COR-L47 (cell line): ENCODE data around the gene PLCL2.

Source experiments
- DNase-seq: peaks from one replicate; lab custom pipeline; 2025; lab: John Stamatoyannopoulos, UW

PLCL2 gene

DNA sequence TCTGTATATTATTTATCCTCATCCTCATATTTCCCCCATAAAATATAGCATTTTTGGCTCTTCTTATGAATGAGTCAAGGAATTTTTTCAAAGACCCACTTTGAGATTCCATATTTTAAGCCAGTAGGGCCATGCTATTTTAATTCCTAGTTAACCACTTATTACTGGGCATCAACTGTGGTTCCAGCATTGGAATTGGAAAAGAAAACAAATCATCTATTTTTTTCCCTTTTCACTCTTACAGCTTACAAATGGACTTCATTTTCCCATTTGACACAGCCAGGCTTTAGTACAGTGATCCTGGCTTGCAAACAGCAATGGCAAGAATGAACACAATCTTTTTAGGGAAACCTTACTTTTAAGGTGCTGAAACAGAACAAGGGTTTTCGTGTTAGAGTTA is 19.4 kb upstream of the PLCL2 start:
- DNase-seq = no peak

DNA sequence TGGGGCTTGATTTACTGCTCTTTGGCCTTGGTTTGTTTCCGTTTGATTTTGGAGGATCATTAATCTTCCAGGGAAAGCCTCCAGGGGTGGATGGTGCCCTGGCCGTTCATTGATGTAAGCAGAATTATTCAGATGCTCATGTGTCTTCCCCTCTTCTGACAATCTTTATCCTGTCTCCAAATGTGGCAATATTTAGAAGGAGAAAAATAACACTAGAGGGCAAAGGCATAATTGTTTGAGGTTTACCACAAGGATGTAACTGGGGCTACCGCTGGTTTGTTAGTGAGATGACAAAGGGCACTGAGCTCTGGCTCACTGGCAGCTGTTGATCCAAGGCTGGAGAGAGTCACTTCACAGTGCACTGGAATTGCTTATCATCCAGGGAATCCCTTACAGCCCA is 18.2 kb upstream of the PLCL2 start:
- no peak for DNase-seq

DNA sequence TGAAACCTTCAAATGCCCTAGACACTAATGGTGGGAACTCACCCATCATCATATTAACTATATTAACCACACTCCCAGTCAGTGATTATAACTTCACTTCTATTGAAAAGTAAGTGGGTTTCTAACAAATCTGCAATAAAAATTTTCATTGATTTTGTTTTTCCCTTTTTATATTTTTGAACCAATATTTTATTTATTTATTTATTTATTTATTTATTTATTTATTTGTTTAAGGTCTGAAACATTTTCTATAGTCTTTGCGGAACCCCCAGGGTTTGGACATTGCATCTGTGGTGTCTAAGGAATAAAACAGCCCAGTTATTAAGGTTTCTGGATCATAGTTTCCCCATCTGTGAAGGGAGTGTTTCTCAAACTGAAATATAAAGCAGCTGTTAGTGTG is 16.2 kb upstream of the PLCL2 start:
- no peak for DNase-seq

DNA sequence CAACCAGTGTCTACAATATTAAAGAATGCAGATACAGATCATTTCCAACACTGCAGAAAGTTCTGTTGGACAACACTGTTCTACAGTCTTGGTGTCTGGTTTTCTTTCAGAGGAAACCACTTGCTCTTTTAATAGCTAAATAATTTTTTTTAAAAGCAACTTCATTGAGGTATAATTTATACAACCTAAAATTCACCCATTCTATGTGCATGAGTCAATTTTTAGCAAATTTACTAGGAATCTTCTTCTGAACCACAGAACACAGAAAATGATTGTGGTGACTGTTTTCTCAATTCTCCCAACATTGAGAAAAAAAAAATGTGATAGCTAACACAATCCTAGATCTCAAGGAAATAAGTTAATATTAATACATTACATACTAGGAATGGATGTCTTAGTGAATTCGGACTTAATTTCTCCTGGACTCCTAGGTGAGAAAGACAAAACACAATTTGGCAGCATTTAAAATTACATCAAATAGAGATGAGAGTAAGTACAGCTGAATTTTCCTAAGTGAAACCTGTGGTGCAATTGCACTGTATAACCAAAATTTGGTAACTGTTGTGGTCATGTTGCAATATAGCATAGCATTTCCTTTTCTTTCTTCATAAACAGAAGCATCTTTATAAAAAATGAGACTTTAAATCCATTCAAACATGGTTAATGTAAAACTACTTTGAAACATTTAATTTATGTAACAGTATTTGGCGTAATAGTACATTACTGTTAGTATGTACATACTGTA is 15.3 kb upstream of the PLCL2 start:
- no peak for DNase-seq

DNA sequence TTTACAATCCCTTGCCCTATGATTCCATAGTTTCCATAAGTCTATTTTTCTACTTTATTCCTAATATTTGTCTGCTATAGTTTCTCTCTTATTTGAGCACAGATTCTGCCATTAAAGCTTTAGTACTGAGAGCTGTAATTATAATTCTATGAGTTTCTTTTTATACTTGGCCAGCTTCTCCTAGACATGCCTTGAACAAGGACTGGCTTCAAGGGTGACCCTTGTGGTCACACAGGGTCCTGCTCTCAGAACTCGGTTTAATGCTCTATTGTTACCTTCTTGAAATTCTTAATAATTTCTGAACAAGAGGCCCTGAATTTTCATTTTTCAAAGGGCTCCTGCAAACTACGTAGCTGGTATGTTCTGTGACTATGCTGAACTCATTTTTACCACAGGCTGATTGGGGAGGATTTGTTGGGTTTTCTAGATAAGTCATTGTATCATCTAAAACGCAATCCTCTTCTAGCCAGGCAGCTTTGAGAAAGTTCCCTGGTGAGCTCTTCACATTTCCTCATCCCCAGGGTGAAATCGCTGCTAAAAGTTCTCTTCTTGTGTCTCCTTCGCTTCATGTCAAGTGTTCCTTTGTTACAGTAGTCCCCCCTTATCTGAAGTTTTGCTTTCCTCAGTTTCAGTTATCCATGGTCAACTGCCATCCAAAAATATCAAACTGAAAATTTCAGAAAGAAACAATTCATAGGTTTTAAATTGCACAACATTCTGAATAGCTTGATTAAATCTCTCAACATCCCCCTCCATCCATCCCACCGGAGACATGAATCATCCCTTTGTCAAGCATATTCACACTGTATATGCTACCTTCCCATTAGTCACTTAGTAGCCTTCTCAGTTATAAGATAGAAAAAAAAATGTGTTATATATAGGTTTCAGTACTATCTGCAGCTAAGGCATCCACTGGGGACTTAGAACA is 12.6 kb upstream of the PLCL2 start:
- no peak for DNase-seq

DNA sequence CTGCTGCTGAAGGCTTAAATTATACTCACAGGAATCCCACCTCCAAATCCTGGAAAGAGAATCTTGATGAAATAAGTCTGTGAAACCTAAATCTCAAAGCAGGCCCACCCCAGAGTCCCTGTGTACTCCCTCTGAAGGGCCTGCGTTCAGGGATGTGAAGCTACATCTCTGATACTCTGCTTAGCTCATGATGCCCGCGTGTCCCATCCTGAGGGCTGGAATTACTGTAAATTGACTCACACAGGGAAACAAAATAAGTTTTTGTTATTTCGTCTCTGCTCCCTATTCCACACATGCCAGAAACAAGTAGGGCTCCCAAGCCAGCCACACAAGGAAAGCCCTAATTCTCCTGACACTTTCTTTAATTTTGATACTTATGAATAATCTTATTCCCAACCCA is 10.9 kb upstream of the PLCL2 start:
- no peak for DNase-seq

DNA sequence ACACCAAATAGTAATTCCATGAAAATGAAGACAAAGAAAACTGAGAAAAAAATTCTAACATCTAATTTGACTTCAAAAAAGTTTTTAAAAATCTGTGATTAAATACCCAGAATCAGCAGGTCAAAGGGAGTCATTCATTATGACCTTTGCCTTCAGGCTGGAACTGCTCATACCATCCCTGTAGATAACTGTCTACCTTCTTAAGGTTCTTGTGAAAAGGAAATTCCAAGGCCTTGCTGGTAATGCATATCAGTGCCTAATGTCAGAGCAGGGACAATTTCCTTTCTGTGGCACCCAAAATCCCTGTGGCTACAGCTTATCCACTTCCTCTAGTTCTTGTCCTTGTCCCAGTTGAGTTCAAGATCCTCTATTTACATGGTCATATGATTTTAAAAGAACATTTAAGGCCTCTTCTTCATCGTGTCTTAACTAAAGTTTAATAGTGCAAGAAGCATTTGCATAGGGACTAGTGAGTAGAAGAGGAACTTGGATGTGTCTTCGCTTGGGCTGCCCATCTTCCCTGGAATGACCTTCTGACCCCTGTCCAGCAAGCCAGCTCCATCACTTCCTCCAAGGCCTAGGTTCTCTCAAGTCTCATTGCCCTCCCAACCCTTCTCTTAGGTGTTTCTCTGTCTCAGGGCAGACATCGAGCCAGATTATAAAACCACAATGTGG is 8.7 kb upstream of the PLCL2 start:
- DNase-seq = no peak

DNA sequence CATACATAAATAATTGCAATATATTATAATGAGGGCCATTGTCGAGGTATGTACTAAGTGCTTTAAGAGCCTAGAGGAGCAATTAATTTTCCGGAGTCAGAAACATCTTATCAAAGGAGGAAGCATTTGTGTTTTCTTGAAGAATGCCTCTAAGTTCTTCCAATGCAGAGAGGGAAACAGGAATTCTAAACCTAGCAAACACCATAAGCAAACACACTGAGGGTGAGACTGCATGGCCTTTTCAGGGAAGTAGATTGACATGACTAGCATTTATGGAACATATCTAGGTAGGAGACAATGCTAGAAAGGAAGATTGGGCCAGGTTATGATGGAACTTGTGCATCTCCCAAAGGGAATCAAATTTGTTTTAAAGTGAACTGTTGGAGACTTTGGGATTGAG is 7.2 kb upstream of the PLCL2 start:
- no peak for DNase-seq

DNA sequence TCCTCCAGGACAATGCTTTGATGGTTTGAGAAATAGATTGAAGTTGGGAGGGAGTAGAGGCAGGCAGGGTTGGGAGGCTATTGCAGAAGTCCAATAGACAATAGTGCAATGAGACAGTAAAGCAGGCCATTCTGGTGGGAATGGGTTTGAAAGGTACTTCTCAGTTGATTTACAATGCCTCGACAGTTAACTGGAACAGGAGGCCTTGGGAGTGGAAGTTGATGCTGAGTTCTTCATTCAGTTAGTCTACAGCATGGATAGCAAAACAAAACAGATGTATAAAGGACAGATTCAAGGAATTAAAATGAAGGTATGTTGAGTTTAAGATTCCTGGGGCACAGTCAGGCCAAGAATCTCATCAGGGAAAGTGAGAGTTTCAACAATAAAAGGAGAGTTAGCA is 6.8 kb upstream of the PLCL2 start:
- no peak for DNase-seq

DNA sequence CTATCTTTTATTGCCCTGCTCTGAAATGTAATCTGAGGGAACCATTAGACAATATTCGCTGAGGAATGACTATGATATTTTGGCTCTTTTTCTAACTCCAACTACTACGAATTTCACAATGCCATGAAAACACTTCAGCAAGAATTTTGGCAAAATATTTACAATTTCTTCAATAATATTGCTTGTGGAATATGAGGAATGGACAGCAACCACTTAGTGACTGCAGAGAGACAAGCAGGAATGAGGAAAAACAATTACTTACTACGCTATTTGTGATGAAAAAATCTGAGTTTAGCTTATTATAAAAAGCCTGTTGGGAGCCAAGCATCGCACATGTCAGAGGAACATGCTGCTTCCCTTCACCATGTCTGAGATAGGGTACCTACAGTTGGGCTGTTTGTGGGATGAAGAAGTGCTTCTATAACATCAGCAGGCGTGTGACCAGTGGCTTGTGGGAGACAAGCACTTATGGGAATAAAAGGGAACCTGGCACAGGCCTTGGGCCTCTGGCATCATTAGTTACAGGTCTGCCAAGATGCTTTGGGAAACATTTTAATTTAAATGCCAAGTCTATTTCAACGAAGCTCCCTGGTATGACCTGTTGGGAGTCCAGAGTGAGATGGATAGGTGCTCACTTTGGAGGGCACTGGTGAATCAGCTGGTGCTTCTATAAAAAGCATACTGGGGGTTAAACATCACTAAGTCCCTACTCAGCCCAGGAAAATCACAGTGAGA is 2.7 kb upstream of the PLCL2 start:
- no peak for DNase-seq

DNA sequence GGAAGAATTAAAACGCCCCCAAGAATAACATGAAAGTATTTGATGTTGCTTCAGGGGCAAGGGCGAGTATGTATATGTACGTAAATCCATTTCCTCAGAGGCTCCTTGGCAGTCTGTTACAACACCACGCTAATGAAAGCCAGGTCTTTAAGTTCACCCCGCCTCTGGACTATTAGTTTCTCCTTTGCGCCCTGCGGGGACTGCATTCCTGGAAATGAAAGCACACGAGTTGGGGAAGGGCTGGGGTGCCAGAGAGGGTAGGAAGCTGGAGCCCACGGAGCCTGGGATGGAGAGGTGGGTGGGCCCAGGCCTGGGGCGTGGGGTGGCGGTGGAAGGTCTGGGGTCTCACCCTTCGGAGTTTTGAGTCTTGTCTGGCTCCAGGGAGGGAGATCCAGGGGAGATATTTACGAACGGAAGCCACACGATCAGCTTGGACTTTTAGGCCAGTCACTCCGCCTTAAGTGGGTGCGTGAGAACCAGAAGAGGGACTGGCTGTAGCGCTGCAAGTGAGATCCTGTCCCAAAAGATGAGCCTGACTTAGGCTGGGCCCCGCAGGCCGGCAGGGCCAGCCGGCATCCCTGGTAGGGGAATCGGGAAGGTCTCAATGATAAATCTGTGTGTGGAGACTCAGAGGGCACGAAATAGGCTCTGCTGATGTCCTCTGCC is 1.6 kb upstream of the PLCL2 start:
- DNase-seq = no peak

DNA sequence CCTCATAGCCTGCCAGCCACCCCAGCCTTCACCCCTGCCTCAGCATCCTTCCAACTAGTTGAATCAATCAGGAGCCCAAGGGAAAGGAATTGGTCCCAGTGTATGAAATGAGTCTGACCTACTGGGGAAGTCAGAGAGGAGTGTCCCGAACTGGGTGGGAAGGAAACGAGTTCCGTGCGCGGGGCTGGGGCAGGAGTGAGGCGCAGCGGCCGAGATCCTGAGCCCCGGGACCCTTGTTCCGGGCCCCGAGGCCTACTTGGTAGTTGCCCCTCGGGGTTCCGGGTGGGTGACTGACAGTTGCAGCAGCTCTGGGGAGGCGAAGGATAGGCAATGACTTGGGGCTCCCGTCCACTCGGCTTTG is 1.1 kb upstream of the PLCL2 start:
- DNase-seq = no peak

DNA sequence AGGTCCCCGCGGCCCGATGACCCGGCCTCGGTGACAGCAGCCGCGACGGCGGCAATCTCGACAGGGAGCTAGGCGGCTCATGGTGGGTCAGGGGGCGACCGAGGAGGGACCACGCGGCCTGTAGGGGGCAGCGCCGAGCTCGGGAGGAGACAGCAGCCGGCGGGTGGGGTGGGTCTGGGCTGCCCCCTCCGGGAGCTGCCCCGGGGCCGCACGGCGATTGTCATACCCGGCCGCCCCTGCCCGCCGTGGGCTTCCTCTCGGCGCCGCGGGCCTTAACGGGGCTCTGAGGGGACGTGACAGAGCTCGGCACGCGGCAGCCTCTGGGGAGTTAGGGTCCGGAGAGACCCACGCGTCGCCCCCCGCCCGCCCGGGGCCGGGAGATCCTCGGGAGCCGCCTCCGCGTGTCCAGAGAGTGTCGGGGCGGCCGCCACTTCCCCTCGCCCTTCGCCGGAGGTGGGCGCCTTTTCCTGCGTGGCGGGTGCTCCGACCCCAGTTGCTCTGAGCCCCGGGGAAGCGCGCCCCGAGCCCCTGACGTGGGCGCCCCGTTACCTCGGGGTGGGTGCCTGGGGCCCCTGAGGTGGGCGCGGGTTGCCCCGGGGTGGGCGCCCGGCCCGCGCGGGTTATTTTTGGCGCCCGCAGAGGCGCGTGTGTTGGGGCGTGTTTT is 539 bp upstream of the PLCL2 start:
- no peak for DNase-seq

DNA sequence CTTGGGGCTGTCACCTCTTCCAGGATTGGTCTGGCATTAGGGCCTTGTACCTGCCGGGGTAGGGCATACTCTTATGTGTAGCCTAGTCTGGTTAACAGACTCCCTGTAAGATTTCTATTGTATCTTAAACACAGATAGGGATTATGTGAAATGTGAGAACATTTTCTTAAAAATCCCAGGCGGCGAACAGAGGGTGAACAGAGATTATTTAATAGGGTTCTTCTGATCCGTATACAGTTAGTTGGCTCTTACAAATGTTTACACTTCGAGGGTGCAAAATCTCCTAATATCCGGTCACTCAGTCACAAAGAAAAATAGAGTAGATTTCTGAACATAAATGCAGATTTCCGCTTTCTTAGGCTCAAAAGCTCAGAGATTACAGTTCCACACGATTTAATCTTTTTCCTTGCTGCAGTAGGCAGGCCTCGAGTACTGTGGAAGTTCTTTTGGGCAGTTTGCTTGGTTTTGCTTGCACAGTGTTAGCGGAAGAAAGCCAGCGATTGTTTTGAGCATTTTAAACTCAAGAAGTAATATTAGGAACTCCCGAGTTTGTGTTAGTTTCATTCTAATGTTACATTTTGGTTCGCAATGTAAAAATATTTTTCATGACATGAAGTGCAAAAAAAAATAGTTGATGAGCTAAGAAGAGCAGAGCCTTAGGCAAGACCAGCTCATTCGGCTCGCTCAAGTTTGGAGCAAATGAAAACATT is 993 bp downstream of the PLCL2 start:
- no peak for DNase-seq

DNA sequence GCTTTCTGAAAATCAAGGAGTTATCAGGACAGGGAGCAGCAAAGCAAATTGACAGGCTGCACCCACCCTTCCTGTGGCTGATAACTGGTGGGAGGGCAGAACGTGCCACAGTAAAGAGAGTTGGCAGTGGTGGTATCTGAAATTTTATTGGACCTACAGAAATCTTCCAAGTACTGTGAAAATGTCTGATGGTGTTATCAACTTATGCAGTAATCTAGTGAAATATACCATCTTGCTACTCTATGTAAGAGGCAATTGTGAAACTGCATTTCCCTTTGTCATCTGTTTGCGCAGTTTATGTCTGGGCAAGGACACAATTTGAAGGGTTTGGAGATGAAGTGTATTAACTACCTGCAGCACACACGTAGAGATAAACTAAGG is 1.5 kb downstream of the PLCL2 start:
- no peak for DNase-seq

DNA sequence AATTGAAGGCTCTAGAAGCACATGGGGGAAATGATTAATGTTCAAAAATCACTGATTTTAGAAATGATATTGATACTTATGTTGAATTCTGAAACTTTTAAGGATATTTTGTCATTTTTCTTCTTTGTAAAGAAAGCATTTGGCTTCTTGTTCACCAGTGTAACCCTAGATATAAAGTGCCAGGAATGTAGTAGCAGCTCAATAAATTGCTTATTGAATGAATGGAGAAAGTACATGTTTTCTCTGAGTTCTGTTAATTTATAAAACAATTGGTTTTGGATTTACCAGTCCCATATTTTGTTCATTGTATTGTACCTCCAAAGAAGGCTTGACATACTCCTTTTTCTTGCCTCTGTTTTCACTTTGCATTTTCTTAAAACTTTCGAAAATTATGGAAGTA is 2.4 kb downstream of the PLCL2 start:
- no peak for DNase-seq

DNA sequence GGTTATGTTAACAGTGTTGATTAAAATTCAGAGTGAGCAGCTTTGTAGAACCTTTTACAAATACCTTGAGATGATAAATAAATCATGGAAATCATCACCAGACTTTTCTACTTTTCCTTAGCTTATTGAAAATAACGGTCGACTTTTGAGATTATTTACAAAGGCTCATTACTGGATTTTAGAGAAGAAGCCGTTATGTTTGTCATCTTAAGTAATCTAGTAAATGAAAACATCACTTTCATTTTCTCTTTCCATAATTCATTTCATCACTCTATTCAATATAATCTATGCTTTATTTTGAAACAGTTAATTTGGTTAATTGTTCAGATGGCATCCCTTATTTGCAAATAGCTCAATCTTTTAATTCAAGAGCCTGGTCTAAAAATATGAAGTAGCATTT is 3.6 kb downstream of the PLCL2 start:
- no peak for DNase-seq

DNA sequence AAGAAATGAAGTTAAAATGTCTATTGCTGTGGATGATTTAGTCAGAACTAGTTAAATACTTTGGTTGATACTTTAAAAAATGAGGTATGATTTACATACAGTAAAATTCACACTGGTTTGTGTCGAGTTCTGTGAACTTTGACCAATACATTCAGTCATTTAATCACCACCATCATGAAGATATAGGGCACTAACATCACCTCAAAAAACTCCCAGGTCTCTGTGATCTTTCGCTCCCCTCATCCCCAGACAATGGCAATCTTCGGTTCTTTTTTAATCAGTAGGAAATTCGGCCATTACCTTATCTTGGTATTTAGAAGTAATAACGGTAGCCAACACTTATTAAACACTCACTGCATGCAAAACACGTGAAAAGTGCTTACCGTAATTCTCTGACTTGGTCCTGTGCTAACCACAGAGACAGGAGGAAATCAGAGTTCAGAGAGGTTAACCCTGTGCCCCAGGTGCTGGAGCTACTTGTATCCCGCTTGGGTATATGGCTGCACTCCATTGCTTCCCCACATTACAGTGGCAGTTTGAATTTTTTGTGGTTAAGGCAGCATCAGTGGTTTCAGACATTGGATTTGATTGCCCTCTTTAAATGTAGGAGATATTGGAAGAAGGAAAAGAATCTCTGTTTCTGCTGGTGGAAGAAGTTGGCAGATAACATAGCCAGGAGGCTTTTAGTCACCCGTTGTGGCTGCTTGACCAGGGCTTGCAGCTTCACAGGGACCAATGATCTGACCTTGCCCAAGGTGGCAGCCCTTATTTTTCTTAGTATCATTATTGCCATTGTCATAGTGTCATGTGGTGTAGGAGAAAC is 4.2 kb downstream of the PLCL2 start:
- DNase-seq = no peak

DNA sequence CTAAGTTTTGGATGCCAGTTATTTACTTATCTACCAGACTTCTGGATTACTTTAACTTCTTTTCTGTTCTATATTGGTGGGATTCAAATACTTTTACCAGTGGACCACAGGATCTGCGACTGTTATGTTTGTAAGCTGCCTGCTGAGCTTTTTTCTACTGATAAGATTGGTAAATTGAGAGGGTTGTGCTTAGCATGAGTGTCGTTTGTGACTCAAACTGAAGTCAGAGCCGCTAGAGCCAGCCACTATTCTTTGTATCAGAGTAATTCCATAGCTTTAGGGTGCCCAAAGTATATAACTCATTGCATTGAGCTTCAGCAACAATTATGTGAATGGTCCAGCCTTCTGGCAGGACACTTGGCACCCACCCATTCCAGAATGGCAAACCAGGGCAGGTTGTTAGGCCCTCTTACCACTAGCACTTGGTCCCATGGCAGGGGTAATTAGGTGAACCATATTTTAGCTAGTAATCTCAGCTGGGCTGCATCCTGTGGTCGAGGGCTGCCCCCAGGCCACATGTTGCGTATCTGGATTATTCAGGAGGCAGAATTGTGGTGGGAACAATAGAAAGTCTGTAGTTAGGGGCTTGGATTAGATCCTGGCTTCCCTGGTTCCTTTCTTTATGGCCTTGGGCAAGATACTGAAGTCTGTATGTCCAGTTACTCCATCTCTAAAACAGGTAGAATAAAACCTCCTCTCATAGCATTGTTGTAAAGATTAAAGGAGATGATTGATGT is 6.0 kb downstream of the PLCL2 start:
- DNase-seq = no peak
